ENCODE results near the gene USP1. TPM values are rescaled to one million over a fixed set of nuclear protein-coding genes. Genes with fewer than 3 reads are reported as not detected.

USP1 gene
- total RNA-seq, 2 experiments from 2014 or later: 65.9 to 67.1 TPM

Other genes with a start within 250 kb of the USP1 start
- not detected for gene L1TD1, start 242.2 kb upstream of the USP1 start, total RNA-seq
- not detected for gene KANK4, start 117.6 kb upstream of the USP1 start, total RNA-seq
- not detected for gene ANGPTL3, start 160.5 kb downstream of the USP1 start, total RNA-seq